ENCODE data around the gene APBA2.

APBA2 gene

GRCh38 chr15:29045717-29046116 lies 159.9 kb downstream of the APBA2 start:
- DNase-seq, result no peak

GRCh38 chr15:29046281-29046810 lies 160.6 kb downstream of the APBA2 start:
- no peak for DNase-seq

- DNase-seq, result no peak
Observed at GRCh38 chr15:29046977-29047376, 161.2 kb downstream of the APBA2 start.

- DNase-seq, result no peak
Observed at GRCh38 chr15:29048011-29048410, 162.2 kb downstream of the APBA2 start.

- DNase-seq, result no peak
Observed at GRCh38 chr15:29050870-29051269, 165.1 kb downstream of the APBA2 start.

GRCh38 chr15:29051422-29051821 lies 165.6 kb downstream of the APBA2 start:
- no peak for DNase-seq

- no peak for DNase-seq
Observed at GRCh38 chr15:29053006-29053405, 167.2 kb downstream of the APBA2 start.

GRCh38 chr15:29053661-29054131 lies 167.9 kb downstream of the APBA2 start:
- no peak for DNase-seq

- no peak for DNase-seq
Observed at GRCh38 chr15:29054171-29055045, 168.6 kb downstream of the APBA2 start.

GRCh38 chr15:29055876-29056275 lies 170.1 kb downstream of the APBA2 start:
- DNase-seq, result no peak

- no peak for DNase-seq
Observed at GRCh38 chr15:29056839-29057450, 171.2 kb downstream of the APBA2 start.

- no peak for DNase-seq
Observed at GRCh38 chr15:29057856-29058255, 172.1 kb downstream of the APBA2 start.

GRCh38 chr15:29058903-29059539 lies 173.2 kb downstream of the APBA2 start:
- DNase-seq, result no peak

GRCh38 chr15:29059871-29060640 lies 174.3 kb downstream of the APBA2 start:
- no peak for DNase-seq

- no peak for DNase-seq
Observed at GRCh38 chr15:29061746-29062145, 176.0 kb downstream of the APBA2 start.

- DNase-seq, result no peak
Observed at GRCh38 chr15:29062179-29062591, 176.4 kb downstream of the APBA2 start.

- DNase-seq, result no peak
Observed at GRCh38 chr15:29062626-29063025, 176.9 kb downstream of the APBA2 start.

GRCh38 chr15:29063646-29064045 lies 177.9 kb downstream of the APBA2 start:
- DNase-seq, result no peak

- DNase-seq, result no peak
Observed at GRCh38 chr15:29064290-29064689, 178.5 kb downstream of the APBA2 start.

GRCh38 chr15:29064731-29065130 lies 179.0 kb downstream of the APBA2 start:
- no peak for DNase-seq

- no peak for DNase-seq
Observed at GRCh38 chr15:29065571-29065970, 179.8 kb downstream of the APBA2 start.

GRCh38 chr15:29066310-29066709 lies 180.5 kb downstream of the APBA2 start:
- DNase-seq, result no peak

GRCh38 chr15:29066838-29067237 lies 181.1 kb downstream of the APBA2 start:
- no peak for DNase-seq
